ENCODE results near the gene MPDU1.
A peak's percentile ranks its signal among the peaks of the same experiment; 100 is the strongest.
"Not testable (repeated sequence)": the region's sequence is repeated elsewhere in the genome, so short reads cannot be mapped to it uniquely, and the experiment has no call there.

Gene MPDU1

DNA sequence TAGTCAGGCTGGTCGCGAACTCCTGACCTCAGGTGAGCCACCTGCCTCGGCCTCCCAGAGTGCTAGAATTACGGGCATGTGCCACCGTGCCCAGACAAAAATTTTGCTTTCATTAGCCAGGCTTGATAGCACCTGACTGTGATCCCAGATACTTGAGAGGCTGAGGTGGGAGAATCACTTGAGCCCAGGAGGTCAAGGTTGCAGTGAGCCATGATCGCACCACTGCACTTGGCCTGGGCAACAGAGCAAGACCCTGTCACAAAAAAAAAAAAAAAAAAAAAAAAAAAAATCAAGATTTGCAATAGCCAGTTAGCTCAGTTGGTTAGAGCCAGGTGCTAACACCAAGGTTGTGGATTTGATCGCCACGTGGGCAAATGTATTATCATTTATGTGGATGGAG lies 37.2 kb downstream of the MPDU1 start:
- no peak for DNase-seq

DNA sequence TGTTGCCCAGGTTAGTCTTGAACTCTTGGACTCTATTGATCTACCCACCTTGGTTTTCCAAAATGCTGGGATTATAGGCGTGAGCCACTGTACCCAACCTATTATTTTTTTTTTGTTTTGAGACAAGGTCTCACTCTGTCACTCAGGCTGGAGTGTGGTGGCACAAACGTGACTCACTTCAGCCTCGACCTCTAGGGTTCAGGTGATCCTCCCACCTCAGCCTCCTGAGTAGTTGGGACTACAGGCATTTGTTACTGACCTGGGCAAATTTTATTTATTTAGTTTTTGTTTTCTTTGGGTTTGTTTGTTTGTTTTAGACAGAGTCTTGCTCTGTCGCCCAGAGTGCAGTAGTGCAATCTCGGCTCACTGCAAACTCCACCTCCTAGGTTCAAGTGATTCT lies 40.0 kb downstream of the MPDU1 start:
- no peak for DNase-seq

DNA sequence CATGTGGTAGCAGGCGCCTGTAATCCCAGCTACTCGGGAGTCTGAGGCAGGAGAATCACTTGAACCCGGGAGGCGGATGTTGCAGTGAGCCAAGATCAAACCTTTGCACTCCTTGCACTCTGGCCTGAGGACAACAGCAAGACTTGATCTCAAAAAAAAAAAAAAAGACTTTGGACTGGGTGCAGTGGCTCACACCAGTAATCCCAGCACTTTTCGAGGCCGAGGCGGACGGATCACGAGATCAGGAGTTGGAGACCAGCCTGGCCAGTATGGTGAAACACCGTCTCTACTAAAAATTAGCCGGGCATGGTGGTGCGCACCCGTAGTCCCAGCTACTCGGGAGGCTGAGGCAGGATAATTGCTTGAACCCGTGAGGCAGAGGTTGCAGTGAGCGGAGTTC lies 42.1 kb downstream of the MPDU1 start:
- DNase-seq, result not testable (repeated sequence)

DNA sequence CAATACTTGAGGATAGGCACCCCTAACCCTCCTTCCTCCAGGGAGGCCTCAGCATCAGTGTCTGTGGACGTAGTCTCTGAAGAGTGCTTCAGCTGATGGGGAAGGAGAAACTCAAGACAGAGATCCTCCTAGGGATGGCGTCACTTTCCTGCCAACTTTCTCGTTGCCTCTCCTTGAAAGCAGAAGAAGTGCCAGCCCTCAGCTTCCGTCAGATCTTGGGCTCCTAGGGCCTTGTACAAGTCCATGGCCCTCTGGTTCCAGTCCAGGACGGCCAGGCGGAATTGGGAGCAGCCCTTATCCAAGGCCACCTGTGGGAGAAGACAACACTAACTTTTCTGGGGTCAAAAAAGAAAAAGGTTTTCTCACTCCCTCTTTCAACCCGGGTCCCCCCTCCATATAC lies 42.7 kb downstream of the MPDU1 start:
- DNase-seq, result no peak

DNA sequence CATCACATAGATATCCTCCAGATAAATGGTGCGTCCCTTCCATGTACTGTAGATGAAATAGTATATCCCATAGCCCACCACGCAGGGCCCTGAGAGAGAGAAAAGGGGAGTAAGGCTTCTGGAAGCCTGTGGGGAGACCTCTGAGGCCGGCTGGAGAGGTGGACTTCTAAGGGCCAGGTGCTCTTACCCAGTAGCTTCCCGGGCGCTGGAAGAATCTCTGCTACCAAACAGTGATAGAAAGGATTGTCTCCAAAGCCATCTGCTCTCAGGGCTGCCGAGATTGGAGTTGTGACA lies 43.3 kb downstream of the MPDU1 start:
- DNase-seq, result no peak

DNA sequence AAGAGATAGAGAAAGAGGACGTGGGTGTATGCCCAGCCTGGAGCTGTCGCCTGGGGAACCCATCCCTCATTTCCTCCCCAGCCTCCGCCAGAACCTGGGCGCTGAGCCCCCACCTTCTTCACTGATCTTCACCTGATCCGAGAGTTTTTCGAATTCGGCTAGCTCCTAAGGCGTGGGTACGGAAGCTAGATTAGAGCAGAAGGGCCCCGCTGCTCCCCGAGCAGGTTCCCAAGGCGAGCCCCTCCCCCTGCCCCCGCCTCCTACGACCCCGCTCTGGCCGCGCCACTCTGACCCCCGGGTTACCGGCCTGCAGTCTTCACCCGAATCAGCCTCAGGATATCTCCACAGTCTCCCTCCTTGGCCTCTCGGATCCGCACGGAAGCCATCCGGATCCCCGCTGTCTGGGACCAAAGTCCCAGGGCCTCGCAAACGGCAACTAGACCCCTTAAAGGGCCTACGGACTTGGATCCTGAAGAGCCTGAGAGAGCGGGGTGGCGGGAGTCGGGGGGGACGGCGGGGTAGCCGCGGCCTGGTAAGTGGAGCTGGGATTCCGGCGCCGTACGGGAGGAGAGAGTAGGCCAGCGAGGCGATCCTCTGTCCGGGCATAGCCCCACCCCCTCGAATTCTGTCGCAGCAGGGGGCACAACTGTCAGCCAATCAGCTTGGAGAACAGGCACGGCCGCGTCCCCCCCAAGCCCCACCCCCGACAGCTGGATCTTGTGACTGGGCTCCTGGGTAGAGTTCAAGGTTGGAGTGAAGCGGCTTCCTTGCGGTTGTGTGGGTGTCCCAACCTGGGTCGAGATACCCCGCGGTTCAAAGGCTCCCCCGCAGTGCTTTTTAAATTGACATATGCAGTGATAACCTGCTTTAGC lies 43.8 kb downstream of the MPDU1 start, which contains the start of gene SAT2:
SAT2 (minus strand) TSS at position 572 of the 872 bp plus-strand sequence; CDS start at position 386, 186 bp downstream.
- peak; percentile 99 for DNase-seq

DNA sequence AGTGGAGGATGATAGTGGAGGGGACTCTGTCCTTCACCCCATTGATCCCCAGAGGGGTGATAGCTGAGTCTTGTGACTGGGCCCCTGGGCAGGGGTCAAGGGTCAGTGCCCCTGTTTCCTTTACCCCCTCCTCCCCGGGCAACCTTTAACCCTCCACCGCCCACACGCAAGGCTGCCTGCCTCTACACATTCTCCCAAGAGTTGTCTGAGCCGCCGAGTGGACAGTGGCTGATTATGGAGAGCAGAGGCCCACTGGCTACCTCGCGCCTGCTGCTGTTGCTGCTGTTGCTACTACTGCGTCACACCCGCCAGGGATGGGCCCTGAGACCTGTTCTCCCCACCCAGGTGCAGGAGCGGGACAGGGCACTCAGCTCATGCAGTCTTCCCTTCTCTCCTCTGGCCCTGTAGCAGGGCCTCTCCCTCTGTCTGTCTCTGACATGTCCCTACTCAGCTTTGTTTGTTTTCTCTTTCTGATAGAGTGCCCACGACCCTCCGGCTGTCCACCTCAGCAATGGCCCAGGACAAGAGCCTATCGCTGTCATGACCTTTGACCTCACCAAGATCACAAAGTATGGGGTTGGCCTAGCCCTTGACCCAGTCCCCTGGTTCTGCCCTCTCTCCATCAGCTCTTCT lies 46.4 kb downstream of the MPDU1 start, which contains the start of gene SHBG:
SHBG (plus strand) TSS at position 197 of the 633 bp plus-strand sequence; CDS start at position 235, 38 bp downstream.
- no peak for DNase-seq

DNA sequence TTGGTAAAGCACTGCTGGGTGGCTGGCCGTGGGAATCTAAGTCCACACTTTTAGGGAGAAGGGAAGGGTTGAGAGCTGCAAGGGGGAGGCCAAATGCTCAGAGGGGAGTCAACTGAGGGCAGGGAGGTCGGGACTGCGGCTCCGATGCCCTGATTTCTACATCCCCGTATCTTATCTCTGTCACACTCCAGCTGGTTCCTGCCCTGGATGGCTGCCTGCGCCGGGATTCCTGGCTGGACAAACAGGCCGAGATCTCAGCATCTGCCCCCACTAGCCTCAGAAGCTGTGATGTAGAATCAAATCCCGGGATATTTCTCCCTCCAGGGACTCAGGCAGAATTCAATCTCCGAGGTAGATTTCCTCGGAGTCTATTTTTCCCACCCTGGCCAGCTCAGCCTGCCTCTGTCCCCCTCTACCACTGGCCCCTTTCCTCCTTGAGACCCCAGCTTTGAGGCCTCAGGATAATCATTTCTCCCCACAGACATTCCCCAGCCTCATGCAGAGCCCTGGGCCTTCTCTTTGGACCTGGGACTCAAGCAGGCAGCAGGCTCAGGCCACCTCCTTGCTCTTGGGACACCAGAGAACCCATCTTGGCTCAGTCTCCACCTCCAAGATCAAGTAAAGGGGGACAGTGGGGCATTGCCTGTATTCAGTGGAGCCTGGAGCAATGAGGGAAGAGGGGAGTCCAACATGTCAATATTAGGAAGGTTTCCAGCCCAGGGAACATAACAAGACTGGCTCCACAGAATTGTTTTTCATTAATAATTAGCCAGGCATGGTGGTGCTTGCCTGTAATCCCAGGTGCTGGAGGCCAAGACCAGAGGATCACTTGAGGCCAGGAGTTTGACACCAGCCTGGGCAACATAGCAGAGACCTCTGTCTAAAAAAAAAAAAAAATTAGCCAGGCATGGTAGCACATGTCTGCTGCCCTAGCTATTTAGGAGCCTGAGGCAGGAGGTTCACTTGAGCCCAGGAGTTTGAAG lies 48.0 kb downstream of the MPDU1 start:
- DNase-seq, result no peak

DNA sequence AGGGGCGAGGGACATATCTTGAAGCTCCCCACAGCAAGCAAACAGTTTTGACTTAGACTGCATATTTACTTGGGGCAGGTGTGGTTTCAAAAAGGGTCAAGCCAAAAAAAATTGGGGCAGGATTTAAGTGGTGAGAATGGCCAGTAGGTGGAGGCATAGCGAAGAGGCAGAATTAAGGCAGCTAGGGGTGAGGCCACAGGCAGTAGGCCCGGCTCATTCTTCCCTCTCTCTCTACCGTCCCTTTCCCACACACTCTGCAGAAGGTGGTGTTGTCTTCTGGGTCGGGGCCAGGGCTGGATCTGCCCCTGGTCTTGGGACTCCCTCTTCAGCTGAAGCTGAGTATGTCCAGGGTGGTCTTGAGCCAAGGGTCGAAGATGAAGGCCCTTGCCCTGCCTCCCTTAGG lies 48.8 kb downstream of the MPDU1 start:
- DNase-seq, result peak; percentile 81

DNA sequence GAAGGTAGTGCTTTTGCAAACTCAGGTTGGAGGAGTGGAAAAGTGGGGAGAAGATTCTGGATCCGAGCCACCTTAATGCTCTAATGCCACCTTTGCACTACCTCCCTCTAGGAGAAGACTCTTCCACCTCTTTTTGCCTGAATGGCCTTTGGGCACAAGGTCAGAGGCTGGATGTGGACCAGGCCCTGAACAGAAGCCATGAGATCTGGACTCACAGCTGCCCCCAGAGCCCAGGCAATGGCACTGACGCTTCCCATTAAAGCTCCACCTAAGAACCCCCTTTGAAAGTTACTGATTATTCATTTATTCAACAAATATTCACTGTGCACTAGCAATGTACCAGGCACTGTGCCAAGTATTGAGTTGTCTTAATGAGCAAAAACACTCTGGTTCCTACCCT lies 49.4 kb downstream of the MPDU1 start:
- DNase-seq, result no peak

DNA sequence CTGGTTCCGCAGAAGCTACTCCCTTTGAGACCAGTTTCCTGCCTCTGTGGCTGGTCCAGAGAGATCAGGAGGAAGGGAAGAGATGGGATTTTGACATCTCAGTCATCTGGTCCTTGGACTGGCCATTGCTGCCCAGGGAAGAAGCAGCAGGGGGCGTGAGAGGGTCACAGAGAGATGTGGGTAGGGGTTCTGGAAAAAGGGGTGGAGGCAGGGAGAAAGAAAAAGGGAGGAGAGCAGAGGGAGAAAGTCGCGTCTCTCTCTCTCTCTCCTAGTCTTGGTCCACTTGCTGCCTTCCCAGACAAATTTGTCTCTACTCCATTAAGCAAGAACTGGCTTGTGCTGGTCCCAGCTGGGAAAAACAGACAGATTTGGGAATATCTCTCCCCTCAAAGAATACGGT lies 50.7 kb downstream of the MPDU1 start:
- peak; percentile 92 for DNase-seq

DNA sequence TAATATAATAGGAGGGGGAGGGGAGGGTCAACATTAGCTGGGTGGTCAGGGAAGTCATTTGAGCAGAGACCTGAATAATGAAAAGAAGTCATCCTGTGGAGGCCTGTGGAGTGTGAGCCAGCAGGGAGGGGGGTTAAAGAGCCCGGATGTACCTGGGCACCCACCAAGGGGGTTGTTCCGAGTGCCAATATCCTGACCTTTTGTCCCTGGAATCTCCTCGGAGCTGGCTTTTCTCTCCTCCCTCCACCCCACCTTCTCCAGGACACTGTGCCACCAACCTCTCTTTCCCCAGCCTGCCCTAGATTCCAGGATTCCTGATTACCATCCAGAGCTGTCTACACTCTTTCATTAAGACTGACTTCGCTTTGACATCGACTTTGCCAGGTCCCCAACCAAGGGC lies 52.5 kb downstream of the MPDU1 start:
- no peak for DNase-seq

Measured in islet precursor cell (in vitro differentiated cells).